ENCODE data around the gene BLVRB.
"Not testable (repeated sequence)": the region's sequence is repeated elsewhere in the genome, so short reads cannot be mapped to it uniquely, and the experiment has no call there.

BLVRB gene

DNA sequence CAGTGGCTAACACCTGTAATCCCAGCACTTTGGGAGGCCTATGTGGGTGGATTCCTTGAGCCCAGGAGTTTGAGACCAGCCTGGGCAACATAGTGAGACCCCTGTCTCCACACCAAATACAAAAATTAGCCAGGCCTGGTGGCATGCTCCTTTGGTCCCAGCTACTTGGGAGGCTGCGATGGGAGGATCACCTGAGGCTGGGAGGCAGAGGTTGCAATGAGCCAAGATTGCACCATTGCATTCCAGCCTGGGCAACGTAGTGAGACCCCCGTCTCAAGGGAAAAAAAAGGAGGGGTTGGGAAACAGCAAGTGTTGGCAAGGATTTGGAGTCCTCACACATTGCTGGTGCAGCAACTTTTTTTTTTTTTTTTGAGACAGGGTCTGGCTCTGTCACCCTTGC is 20.5 kb upstream of the BLVRB start:
- DNase-seq (ENCODE audit: low spot score) = no peak

- not testable (repeated sequence) for DNase-seq (ENCODE audit: low spot score)
Observed at GRCh38 chr19:40475878-40476644, 10.5 kb upstream of the BLVRB start.

DNA sequence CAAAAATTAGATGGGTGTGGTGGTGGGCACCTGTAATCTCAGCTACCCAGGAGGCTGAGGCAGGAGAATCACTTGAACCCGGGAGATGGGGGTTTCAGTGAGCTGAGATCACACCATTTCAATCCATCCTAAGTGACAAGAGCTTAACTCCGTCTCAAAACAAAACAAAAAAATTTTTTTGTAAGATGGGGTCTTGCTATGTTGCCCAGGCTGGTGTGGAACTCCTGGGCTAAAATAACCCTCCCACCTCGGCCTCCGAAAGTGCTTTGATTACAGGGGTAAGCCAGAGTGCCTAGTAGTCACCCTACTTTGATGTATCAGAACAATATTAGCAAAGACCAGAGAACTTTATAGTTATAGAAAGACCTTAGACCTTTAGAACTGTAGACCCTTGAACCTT is 9.2 kb upstream of the BLVRB start:
- DNase-seq (ENCODE audit: low spot score) = no peak

GRCh38 chr19:40472516-40472915 is 7.0 kb upstream of the BLVRB start:
- no peak for DNase-seq (ENCODE audit: low spot score)

DNA sequence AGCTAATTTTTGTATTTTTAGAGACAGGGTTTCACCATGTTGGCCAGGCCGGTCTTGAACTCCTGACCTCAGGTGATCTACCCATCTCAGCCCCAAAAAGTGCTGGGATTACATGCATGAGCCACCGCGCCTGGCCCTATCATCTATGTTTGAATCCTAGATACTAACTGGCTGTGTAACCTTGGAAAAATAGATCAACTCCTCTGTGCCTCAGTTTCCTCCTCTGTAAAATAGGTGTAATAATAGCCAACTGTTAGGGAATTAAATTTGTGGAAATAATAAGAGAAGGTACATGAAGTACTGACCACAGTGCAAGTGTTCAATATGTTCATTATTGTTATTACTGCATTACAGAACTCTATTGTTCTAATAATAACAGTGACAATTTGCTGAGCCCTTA is 5.6 kb upstream of the BLVRB start:
- DNase-seq (ENCODE audit: low spot score) = no peak

DNA sequence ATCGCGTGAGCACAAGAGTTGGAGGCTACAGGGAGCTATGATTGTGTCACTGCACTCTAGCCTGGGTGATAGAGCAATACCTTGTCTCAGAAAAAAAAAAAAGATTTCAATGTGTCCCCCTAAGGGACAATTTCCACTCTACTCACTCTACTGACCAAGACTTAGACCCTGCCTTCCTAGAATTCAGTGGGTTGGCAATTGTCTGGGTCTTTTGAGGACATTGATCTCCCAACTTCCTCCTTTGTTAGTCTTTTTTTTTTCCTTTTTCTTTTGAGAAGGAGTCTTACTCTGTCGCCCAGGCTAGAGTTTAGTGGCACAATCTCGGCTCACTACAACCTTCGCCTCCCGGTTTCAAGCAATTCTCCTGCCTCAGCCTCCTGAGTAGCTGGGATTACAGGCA is 3.5 kb upstream of the BLVRB start:
- no peak for DNase-seq (ENCODE audit: low spot score)

DNA sequence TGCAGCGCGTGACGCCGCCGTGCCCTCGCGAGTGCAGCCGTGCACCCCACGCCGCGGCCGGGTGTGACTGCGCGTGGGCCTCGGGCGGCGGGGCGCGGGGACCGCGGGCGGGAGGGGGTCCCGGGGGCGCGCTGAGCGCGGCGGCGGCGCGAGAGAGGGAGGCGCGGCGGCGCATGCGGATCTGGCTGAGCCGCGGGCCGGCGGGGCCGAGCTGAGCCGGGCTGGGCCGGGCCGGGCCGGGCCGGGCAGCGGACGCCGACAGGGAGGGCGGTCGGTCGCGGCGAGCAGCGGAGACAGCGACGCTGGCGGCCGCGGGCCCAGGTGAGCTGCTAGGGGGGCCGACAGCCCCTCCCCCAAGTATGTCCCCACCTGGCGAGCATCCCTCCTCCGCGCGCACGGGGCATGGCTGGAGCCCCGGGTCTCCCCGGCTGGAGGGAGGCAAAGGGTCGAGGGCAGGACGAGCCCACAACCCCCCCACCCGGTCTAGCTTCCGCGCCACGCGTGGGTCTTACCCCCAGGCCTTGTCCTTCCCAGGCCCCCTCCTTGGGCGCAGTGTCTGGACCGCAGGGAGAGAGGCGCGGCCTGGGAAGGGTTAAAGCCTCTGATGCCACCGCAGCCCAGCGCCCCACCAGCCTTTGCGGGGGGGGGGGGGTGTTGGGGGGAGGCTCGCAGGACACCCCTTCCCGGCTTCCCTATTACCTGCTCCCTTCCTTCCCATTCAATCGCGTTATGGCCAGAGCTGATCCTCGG is 1.6 kb upstream of the BLVRB start, which contains the start of gene SPTBN4:
Gene SPTBN4 (plus strand): TSS at position 17 of the 750 bp plus-strand sequence. CDS start 5,621 bp downstream, outside the sequence.
- DNase-seq (ENCODE audit: low spot score) = no peak

DNA sequence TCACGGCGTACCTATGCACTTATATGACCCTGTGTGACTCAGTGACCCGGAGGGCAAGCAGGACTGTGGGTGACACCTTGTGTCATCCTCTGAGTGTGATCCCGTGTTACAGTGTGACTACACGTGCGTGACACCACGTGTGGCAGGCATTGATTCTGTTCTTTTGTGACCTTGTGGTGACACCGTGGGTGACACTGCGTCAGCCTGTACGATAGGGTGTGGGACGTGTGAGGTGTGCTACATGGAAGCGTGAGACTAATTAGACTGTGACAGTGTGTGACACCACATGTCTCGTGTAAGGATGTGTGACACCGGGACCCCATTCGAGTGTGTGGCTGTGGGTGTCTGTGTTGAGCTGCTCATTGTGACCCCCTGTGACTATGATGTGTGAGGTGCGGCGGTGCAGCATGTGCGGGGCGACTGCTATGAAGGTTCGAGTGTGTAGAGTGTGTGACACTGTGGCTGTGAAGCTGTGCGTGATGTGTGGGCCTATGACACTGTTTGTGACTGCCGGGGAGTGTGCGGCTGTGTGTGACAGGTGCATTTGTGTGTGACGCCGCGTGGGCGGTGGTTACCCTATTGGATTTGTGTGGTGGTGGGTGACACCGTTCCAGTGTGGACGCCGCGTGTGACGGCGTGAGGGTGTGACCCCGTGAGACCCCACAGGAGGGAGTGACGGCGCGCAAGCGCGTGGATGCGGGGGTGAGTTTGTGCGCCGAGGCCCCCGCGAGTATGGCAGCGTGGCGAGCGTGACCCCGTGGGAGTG is 857 bp upstream of the BLVRB start:
- DNase-seq (ENCODE audit: low spot score) = peak; percentile 75

GRCh38 chr19:40465025-40465556 is 454 bp downstream of the BLVRB start:
- DNase-seq (ENCODE audit: low spot score) = peak; percentile 16

- DNase-seq (ENCODE audit: low spot score) = peak; percentile 61
Observed at GRCh38 chr19:40464059-40465024, 1.2 kb downstream of the BLVRB start.

DNA sequence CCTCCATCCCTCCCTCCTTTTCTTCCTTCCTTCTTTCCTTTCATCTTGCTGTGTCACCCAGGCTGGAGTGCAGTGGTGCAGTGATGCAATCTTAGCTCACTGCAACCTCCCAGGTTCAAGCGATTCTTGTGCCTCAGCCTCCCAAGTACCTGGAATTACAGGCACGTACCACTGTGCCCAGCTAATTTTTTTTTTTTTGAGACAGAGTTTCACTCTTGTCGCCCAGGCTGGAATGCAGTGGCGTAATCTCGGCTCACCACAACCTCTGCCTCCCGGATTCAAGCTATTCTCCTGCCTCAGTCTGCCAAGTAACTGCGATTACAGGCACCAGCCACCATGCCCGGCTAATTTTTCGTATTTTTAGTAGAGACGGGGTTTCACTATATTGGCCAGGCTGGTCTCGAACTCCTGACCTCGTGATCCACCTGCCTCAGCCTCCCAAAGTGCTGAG is 1.9 kb downstream of the BLVRB start:
- not testable (repeated sequence) for DNase-seq (ENCODE audit: low spot score)

DNA sequence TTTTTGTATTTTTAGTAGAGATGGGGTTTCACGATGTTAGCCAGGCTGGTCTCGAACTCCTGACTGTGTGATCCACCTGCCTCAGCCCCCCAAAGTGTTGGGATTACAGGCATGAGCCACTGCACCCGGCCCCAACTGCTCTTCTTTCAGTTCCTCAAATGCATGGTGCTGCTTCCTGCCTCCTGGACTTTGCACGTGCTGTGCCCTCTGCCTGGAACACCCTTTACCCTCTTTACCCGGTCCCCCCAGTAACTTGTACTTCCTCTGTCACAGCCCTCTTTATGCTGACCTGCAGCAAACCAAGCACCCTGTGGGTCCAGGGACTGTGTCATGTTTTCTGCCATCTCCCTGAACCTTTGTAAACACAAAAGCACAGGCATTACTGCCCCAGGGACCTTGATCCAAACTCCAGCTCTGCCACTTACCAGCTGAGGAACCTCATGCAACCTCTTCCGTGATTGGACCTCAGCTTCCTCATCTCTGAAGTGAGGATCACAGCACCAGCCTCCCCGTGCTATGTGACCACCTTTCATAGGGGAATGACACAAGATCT is 3.8 kb downstream of the BLVRB start:
- no peak for DNase-seq (ENCODE audit: low spot score)

- DNase-seq (ENCODE audit: low spot score) = no peak
Observed at GRCh38 chr19:40460185-40460584, 5.4 kb downstream of the BLVRB start.

DNA sequence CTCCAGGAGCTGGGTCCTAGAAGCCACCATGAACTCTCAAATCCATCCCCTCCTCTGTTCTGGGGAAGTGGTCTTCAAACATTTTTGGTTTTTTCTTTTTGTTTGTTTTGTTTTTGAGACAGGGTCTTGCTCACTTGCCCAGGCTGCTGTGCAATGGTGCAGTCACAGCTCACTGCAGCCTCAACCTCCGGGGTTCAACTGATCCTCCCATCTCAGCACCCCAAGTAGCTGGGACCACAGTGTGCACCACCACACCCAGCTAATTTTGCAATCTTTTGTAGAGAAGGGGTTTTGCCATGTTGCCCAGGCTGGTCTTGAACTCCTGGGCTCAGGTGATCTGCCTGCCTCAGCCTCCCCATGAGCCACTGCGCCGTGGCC is 7.0 kb downstream of the BLVRB start:
- no peak for DNase-seq (ENCODE audit: low spot score)

- no peak for DNase-seq (ENCODE audit: low spot score)
Observed at GRCh38 chr19:40457953-40458596, 7.5 kb downstream of the BLVRB start.

DNA sequence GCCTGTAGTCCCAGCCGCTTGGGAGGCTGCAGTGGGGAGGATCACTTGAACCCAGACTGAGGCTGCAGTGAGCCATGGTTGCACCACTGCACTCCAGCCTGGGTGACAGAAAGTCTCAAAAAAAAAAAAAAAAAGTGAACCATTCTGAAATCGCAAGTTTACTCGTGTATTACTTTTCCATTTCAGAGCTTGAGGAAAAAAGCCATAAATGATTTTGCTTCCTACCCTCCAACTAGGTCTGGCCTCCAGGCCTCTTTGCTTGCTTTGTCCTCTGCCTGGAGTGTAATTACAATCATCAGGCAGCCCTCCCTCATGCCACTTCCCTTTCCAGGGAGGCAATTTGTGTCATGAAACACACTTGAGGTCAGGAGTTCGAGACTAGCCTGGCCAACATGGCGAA is 8.5 kb downstream of the BLVRB start:
- DNase-seq (ENCODE audit: low spot score) = no peak

DNA sequence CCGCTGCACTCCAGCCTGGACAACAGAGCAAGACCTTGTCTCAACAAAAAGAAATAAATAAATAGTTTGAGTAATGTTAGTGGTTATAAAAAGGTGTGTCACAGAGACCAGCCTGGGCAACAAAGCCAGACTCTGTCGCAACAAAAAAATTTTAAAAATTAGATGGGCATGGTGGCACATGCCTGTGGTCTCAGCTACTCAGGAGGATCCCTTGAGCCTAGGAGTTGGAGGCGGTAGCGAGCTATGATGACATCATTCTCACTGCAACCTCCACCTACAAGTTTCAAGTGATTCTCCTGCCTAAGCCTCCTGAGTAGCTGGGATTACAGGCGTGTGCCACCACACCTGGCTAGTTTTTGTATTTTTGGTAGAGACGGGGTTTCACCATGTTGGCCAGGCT is 11.6 kb downstream of the BLVRB start:
- DNase-seq (ENCODE audit: low spot score) = not testable (repeated sequence)

DNA sequence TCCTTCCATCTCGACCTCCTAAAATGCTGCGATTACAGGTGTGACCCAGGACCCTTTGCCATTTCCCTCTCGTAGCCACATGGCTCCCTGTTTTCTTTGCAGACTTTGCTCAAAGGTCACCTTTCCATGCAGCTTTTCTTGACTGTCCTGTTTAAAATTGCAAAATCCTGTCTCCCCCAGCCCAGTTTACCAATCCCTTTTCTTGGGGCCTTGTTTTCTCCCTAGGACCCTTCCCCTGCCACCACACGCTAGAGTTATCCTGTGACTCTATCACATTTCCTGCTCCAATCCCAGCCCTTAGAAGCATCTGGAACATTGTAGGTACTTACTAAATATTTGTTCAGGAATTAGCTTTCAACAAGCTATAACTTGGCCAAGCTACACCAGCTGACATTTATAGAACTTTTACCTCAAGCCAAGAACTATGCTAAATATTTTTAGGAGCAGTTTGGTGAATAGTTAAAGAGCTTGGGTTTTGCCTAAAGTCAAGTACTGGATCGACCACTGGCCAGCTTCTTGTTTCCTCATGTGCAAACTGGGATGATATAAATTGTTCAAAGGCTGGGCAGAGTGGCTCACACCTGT is 12.3 kb downstream of the BLVRB start:
- DNase-seq (ENCODE audit: low spot score) = no peak

DNA sequence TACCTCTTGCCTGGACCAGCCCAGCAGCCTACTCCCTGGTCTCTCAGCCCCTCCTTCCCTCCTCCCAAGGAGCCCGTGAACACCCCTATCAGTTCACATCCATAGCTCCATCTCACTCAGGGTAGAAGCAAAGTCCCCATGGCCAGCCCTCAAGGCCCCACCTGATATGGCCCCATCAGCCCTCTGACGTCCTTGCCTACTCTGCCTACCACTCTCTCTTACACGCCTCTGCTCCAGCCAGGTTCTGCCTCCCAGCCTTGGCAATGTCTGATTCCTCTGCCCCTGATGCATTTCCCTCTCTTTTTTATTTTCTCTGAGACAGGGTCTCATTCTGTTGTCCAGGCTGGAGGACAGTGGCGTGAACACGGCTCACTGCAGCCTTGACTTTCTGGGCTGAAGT is 13.5 kb downstream of the BLVRB start:
- DNase-seq (ENCODE audit: low spot score) = no peak

GRCh38 chr19:40450664-40451063 is 14.9 kb downstream of the BLVRB start:
- no peak for DNase-seq (ENCODE audit: low spot score)
